NK-92 (cell line): ENCODE results near the gene FCGR1A.
A peak's percentile ranks its signal among the peaks of the same experiment; 100 is the strongest.
"Not testable (repeated sequence)": the region's sequence is repeated elsewhere in the genome, so short reads cannot be mapped to it uniquely, and the experiment has no call there.

Experiments used
- DNase-seq: peaks from one replicate; lab custom pipeline; 2025; ENCODE audit not compliant: unreplicated experiment; lab: John Stamatoyannopoulos, UW

FCGR1A gene

GRCh38 chr1:149775510-149776147 is 6.9 kb upstream of the FCGR1A start:
- DNase-seq = not testable (repeated sequence)

- not testable (repeated sequence) for DNase-seq
Measured at GRCh38 chr1:149777084-149777483, 5.4 kb upstream of the FCGR1A start.

GRCh38 chr1:149778313-149778712 is 4.2 kb upstream of the FCGR1A start:
- DNase-seq = not testable (repeated sequence)

GRCh38 chr1:149781413-149781984 is 995 bp upstream of the FCGR1A start:
- DNase-seq = not testable (repeated sequence)

GRCh38 chr1:149783289-149783688 is 795 bp downstream of the FCGR1A start:
- not testable (repeated sequence) for DNase-seq

- DNase-seq = not testable (repeated sequence)
Measured at GRCh38 chr1:149783868-149784267, 1.4 kb downstream of the FCGR1A start.

GRCh38 chr1:149787688-149788451 is 5.4 kb downstream of the FCGR1A start:
- not testable (repeated sequence) for DNase-seq

GRCh38 chr1:149792502-149792901 is 10.0 kb downstream of the FCGR1A start:
- DNase-seq = not testable (repeated sequence)

GRCh38 chr1:149792912-149793515 is 10.5 kb downstream of the FCGR1A start:
- DNase-seq = not testable (repeated sequence)

- DNase-seq = not testable (repeated sequence)
Measured at GRCh38 chr1:149793885-149794284, 11.4 kb downstream of the FCGR1A start.

- DNase-seq = not testable (repeated sequence)
Measured at GRCh38 chr1:149801628-149802027, 19.1 kb downstream of the FCGR1A start.

GRCh38 chr1:149804417-149805080 is 22.1 kb downstream of the FCGR1A start:
- DNase-seq = not testable (repeated sequence)

GRCh38 chr1:149810697-149811405 is 28.4 kb downstream of the FCGR1A start:
- DNase-seq = not testable (repeated sequence)

- not testable (repeated sequence) for DNase-seq
Measured at GRCh38 chr1:149811514-149811889, 29.0 kb downstream of the FCGR1A start.

- DNase-seq = peak; percentile 43
Measured at GRCh38 chr1:149811890-149812829, 29.7 kb downstream of the FCGR1A start.

- DNase-seq = not testable (repeated sequence)
Measured at GRCh38 chr1:149812893-149813801, 30.7 kb downstream of the FCGR1A start.

GRCh38 chr1:149820387-149820786 is 37.9 kb downstream of the FCGR1A start:
- DNase-seq = not testable (repeated sequence)

- DNase-seq = not testable (repeated sequence)
Measured at GRCh38 chr1:149826555-149826954, 44.1 kb downstream of the FCGR1A start.
